Cerebellar nuclear complex (tissue), 1 donor: ENCODE results near the gene CCDC169.

Experiments used
- DNase-seq, 2 experiments: peaks; one replicate each; lab custom pipeline; 2025; lab: John Stamatoyannopoulos, UW

The CCDC169 gene

DNA sequence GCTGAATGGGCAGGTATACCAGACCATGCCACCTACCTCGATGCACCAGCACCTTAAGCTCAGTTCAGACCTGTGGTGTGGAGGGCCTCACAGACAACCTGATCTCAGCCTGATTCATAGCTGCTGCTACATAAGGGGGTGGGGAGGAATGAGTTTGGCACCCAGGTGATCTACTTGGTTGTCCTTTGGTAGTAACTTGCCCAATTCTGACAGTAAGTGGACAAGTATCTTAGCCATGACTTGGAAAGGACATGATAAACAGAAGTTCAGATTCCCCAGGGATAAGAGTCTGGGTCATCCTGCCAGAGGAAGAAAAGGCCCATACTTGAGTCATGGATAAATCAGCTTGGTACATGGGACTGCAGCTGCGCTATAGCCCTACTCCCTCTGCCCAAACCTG, 54.9 kb downstream of the CCDC169 start:
- DNase-seq: no peak

DNA sequence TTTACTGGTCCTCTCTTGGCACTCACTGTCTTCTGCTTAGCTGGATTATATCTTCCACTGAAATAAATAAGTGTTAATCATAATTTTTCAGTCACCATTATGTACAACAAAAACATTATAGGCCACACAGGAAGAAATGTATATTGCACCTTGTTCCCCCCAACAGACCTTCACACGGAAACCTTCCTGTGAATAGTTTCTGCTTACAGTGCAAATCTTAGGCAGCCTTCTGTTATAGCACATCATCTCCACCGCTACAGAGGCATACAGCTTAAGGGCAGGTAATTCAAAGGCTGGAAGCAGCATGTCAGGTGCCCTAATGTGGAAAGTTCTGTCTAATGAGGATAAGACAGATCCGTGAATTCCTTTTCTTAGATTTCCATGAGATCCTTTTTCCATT, 66.4 kb downstream of the CCDC169 start:
- no peak for DNase-seq

GRCh38 chr13:36224730-36225129, 72.9 kb downstream of the CCDC169 start:
- no peak for DNase-seq

DNA sequence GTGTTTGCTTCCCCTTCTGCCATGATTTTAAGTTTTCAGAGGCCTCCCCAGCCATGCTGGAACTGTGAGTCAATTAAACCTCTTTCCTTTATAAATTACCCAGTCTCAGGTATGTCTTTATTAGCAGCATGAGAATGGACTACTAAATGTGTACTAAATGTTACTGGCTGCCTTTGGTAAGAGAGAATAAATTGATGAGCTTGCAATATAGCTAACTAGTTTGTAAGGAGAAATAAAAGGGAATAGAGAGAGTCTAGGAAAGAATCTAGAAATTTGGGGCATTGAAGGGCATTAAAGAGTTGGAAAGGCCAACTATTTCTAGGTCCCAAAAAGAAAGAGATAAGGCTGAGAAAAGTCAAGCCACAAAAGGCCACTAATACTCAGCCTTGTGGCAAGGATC, 77.7 kb downstream of the CCDC169 start:
- DNase-seq: no peak

DNA sequence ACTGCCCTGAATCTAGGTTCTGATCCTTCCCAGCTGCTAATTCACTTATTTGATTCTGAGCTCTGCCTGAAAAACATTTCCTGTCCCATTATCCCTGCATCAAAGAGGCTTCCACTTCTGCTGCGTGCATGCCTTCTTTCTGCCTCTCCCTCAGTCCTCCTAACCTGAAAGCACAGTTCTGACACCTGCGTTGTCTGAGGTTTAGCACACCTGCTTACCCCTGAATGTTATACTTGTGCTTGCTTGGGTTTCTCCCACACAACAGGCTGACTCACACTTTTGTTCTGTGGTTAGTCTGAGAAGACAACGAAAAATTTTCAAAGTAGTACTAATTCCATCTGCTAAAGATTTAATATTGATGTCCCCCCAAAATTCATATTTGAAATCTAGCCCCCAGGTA, 80.2 kb downstream of the CCDC169 start:
- DNase-seq: no peak

- no peak for DNase-seq
These were observed 83.3 kb downstream of the CCDC169 start, which contains the start of gene SOHLH2 for GRCh38 chr13:36214163-36214921. TSS of gene SOHLH2 (minus strand) at chr13:36214556. CDS start at chr13:36214526, 30 bp downstream.

- no peak for DNase-seq
These were observed 84.8 kb downstream of the CCDC169 start for GRCh38 chr13:36212789-36213188.

DNA sequence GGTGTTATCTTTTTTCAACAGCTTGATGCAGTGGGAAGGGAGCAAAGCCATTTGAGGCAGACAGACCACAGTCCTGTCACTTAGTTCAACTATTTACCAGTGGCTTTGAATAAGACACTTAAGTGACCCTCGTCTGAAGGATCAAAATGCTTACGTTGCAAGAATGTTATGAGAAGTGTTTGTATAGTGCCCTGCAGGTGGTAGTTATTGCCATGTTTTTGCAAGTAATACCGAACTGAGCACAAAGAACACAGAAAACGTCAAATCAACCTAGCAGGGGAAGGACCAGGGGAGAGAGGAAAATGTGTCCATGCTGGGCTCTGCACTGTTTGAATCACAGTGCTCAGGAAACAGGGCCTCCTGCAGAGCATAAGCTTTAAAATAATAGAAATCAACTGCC, 86.0 kb downstream of the CCDC169 start:
- no peak for DNase-seq

DNA sequence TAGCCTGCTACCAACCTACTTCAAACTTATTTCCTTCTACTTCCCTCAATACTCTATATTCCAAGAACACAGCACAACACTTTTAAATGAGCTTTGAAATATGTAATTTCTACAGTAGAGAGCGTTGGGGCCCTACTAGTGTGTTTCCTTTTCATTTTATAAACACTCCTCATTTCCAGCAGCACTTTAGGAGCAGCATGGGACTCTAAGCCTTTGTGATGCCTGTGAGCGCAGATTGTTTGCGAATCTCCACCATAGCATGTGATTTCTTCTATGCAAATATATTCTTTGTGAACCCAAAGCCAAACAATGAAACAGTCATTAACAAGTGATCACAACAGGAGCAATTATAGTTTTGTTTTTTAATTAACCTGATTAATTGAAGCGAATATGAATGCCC, 86.9 kb downstream of the CCDC169 start:
- no peak for DNase-seq

- DNase-seq: no peak
These were observed 89.9 kb downstream of the CCDC169 start for GRCh38 chr13:36207672-36208071.

DNA sequence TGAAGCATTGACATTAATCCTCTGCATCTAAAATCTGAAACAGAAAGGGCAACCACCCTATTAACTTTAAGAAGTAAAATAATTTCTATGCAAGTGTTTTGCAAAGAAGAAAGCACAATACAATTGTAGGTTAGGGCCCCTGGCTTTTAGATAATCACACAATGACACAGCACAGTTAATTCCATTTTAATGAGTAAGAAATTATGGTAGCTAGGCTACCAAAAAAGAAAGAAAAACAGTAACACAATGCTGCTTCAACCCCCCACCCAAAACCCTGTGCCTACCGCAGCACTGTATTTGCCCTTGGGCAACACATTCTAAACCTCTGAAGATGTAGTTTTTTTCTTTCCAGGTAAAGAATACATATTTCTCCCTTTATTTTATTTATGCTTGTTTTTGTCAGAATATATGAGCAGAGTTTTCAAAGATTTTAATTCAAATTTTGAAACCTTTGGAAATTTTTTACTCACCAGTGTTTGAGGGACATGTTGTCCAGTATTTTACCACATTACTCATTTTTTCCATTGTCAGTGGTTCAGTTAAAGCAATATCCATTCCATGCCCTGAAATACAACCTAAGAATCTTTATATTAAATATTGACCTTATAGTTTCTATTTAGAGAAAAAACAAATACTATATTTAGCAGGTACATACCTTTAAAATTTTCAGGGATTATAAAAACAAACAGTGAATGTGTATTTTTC, 104.3 kb downstream of the CCDC169 start:
- DNase-seq: no peak

GRCh38 chr13:36192166-36192565, 105.4 kb downstream of the CCDC169 start:
- DNase-seq: no peak

DNA sequence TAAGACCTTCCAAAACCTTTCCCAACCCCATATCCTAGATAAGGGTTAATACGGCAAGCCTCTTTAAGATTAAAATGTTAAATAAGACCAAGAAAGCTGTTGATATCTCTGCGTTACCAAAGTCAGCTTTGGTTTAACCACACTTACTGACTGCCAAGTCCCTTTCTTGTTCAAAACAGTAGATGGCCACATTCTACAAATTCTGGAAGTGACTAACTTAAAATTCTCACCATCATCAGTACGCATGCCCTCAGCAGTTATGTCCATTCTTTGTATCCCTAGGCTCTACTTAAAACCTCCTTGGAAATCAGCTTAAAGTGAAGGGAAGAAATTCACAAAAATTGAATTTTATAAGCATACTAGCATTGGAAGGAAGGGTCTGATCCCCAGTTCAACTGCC, 106.8 kb downstream of the CCDC169 start:
- DNase-seq: no peak

GRCh38 chr13:36188441-36188840, 109.2 kb downstream of the CCDC169 start:
- no peak for DNase-seq

DNA sequence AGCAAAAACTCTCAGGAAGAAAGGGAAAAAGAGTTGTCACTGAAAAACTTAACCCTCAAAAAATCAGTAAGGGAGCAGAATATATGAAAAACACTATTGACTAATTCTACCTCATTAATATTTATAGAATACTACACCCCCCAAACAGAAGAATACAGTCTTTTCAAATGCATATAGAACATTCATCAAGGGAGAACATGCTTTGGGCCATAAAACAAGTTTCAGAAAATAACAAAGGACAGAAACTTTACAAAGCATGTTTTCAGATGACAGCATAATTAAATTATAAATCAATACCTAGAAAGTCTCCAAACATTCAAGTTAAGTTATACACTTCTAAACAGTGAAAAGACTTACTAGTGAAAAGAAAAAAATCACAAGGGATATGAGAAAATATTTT, 113.7 kb downstream of the CCDC169 start:
- DNase-seq: no peak
